ENCODE measurements around the gene PPM1H.
A peak's percentile ranks its signal among the peaks of the same experiment; 100 is the strongest.
"Not testable (repeated sequence)": the region's sequence is repeated elsewhere in the genome, so short reads cannot be mapped to it uniquely, and the experiment has no call there.

Gene PPM1H

GRCh38 chr12:62834971-62835547 lies 99.9 kb downstream of the PPM1H start:
- DNase-seq (ENCODE audit: low spot score) = no peak

GRCh38 chr12:62834406-62834805 lies 100.5 kb downstream of the PPM1H start:
- peak; percentile 25 for DNase-seq (ENCODE audit: low spot score)

GRCh38 chr12:62833634-62834033 lies 101.3 kb downstream of the PPM1H start:
- DNase-seq (ENCODE audit: low spot score) = no peak

- no peak for DNase-seq (ENCODE audit: low spot score)
These were observed 102.4 kb downstream of the PPM1H start for GRCh38 chr12:62832558-62832957.

- DNase-seq (ENCODE audit: low spot score) = no peak
These were observed 102.9 kb downstream of the PPM1H start for GRCh38 chr12:62832027-62832426.

GRCh38 chr12:62827855-62828254 lies 107.1 kb downstream of the PPM1H start:
- no peak for DNase-seq (ENCODE audit: low spot score)

GRCh38 chr12:62827042-62827441 lies 107.9 kb downstream of the PPM1H start:
- DNase-seq (ENCODE audit: low spot score) = no peak

- peak; percentile 80 for DNase-seq (ENCODE audit: low spot score)
These were observed 117.2 kb downstream of the PPM1H start for GRCh38 chr12:62817556-62818271.

- DNase-seq (ENCODE audit: low spot score) = no peak
These were observed 120.7 kb downstream of the PPM1H start for GRCh38 chr12:62814243-62814642.

GRCh38 chr12:62813031-62813829 lies 121.7 kb downstream of the PPM1H start:
- peak; percentile 93 for DNase-seq (ENCODE audit: low spot score)

GRCh38 chr12:62811481-62811880 lies 123.5 kb downstream of the PPM1H start:
- not testable (repeated sequence) for DNase-seq (ENCODE audit: low spot score)

GRCh38 chr12:62808166-62808879 lies 126.6 kb downstream of the PPM1H start:
- no peak for DNase-seq (ENCODE audit: low spot score)

- no peak for DNase-seq (ENCODE audit: low spot score)
These were observed 128.1 kb downstream of the PPM1H start for GRCh38 chr12:62806893-62807292.

- DNase-seq (ENCODE audit: low spot score) = no peak
These were observed 128.6 kb downstream of the PPM1H start for GRCh38 chr12:62806244-62806836.

- no peak for DNase-seq (ENCODE audit: low spot score)
These were observed 129.4 kb downstream of the PPM1H start for GRCh38 chr12:62805517-62805916.

- no peak for DNase-seq (ENCODE audit: low spot score)
These were observed 131.2 kb downstream of the PPM1H start for GRCh38 chr12:62803756-62804155.

- peak; percentile 57 for DNase-seq (ENCODE audit: low spot score)
These were observed 132.0 kb downstream of the PPM1H start for GRCh38 chr12:62802984-62803383.

- no peak for DNase-seq (ENCODE audit: low spot score)
These were observed 132.6 kb downstream of the PPM1H start for GRCh38 chr12:62802321-62802720.

GRCh38 chr12:62801796-62802195 lies 133.2 kb downstream of the PPM1H start:
- no peak for DNase-seq (ENCODE audit: low spot score)

- no peak for DNase-seq (ENCODE audit: low spot score)
These were observed 134.1 kb downstream of the PPM1H start for GRCh38 chr12:62800707-62801400.

- DNase-seq (ENCODE audit: low spot score) = no peak
These were observed 135.1 kb downstream of the PPM1H start for GRCh38 chr12:62799766-62800406.

Measured in Ammon's horn (tissue), 1 donor.